ENCODE measurements around the gene MATCAP1. TPM values are rescaled to one million over a fixed set of nuclear protein-coding genes. Genes with fewer than 3 reads are reported as not detected.

MATCAP1 gene
- total and polyA plus RNA-seq, 2 of the 13 experiments (the other 11 are each of a cell fraction or from before 2014, with no cell fraction given), result 11.2 to 24.5 TPM

DNA sequence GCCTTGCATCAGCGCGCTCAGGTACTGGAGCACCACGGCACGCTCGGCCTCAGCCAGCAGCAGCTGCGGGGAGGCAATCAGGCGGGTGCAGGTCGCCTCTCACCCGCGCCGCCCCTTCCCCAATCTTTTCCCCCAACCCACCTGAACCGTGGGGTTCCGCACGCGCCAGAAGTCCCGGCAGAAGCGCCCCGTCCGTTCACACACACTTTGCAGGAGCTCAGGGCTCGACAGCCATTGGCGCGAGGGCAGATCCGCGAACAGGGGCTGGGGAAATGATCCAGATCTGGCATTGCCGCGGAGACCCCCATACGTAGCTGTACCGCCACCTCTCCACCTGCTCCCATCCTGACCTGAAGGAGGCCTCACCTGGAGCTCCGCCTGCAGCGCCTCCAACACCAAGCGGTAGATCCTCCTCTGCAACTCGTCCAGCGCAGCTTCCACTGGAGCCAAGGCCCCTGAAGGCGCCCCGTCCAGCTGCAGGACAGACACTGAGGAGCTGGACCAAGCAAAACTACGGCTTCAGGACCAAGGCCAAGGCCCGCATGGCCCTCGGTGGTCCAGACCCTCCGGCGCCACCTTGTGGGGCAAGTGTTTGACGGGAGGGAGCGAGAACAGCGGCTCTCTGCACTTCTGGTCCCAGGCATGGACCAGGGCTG is 1.4 kb upstream of the MATCAP1 start (continued):
- TF ChIP-seq, protein P1, sequence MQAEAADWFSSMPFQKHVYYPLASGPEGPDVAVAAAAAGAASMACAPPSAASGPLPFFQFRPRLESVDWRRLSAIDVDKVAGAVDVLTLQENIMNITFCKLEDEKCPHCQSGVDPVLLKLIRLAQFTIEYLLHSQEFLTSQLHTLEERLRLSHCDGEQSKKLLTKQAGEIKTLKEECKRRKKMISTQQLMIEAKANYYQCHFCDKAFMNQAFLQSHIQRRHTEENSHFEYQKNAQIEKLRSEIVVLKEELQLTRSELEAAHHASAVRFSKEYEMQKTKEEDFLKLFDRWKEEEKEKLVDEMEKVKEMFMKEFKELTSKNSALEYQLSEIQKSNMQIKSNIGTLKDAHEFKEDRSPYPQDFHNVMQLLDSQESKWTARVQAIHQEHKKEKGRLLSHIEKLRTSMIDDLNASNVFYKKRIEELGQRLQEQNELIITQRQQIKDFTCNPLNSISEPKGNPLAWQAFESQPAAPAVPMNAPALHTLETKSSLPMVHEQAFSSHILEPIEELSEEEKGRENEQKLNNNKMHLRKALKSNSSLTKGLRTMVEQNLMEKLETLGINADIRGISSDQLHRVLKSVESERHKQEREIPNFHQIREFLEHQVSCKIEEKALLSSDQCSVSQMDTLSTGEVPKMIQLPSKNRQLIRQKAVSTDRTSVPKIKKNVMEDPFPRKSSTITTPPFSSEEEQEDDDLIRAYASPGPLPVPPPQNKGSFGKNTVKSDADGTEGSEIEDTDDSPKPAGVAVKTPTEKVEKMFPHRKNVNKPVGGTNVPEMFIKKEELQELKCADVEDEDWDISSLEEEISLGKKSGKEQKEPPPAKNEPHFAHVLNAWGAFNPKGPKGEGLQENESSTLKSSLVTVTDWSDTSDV (CRISPR knock-in tag; IDR thresholded peaks at IDR 0.05), result no peak; the same call in 1 of the 2 replicates
- TF ChIP-seq, protein P2, sequence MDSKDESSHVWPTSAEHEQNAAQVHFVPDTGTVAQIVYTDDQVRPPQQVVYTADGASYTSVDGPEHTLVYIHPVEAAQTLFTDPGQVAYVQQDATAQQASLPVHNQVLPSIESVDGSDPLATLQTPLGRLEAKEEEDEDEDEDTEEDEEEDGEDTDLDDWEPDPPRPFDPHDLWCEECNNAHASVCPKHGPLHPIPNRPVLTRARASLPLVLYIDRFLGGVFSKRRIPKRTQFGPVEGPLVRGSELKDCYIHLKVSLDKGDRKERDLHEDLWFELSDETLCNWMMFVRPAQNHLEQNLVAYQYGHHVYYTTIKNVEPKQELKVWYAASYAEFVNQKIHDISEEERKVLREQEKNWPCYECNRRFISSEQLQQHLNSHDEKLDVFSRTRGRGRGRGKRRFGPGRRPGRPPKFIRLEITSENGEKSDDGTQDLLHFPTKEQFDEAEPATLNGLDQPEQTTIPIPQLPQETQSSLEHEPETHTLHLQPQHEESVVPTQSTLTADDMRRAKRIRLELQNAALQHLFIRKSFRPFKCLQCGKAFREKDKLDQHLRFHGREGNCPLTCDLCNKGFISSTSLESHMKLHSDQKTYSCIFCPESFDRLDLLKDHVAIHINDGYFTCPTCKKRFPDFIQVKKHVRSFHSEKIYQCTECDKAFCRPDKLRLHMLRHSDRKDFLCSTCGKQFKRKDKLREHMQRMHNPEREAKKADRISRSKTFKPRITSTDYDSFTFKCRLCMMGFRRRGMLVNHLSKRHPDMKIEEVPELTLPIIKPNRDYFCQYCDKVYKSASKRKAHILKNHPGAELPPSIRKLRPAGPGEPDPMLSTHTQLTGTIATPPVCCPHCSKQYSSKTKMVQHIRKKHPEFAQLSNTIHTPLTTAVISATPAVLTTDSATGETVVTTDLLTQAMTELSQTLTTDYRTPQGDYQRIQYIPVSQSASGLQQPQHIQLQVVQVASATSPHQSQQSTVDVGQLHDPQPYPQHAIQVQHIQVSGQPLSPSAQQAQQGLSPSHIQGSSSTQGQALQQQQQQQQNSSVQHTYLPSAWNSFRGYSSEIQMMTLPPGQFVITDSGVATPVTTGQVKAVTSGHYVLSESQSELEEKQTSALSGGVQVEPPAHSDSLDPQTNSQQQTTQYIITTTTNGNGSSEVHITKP (CRISPR knock-in tag; IDR thresholded peaks at IDR 0.05; ENCODE audit: low read depth), result peak; percentile 74
- TF ChIP-seq ZFP36L1 (CRISPR knock-in tag; IDR thresholded peaks at IDR 0.05) (no peak), CENPT (CRISPR knock-in tag; IDR thresholded peaks at IDR 0.05; ENCODE audit: low read depth) (no peak), ZNF616 (CRISPR knock-in tag; IDR thresholded peaks at IDR 0.05; ENCODE audit: low read depth) (peak; percentile 73; the same call in 1 of the 2 replicates), CHCHD3 (CRISPR knock-in tag; IDR thresholded peaks at IDR 0.05) (peak; percentile 95), ZNF282 (IDR thresholded peaks at IDR 0.05; ENCODE audit: partially characterized antibody) (no peak), ZNF788 (CRISPR knock-in tag; IDR thresholded peaks at IDR 0.05; ENCODE audit: borderline replicate concordance) (peak; percentile 95), ZNF891 (CRISPR knock-in tag; IDR thresholded peaks at IDR 0.05) (peak; percentile 94), TOE1 (CRISPR knock-in tag; IDR thresholded peaks at IDR 0.05) (0 out of 2 replicates have a peak, but pooled peaks have one; percentile 72), AHR (CRISPR knock-in tag; IDR thresholded peaks at IDR 0.05) (0 out of 2 replicates have a peak, but pooled peaks have one; percentile 91), ZSCAN30 (CRISPR knock-in tag; IDR thresholded peaks at IDR 0.05) (no peak), PHF20 (CRISPR knock-in tag; IDR thresholded peaks at IDR 0.05) (no peak; the same call in 1 of the 2 replicates), HNRNPH1 (optimal IDR thresholded peaks at IDR 0.05; ENCODE audit: low read depth, low read length) (no peak)
- TF ChIP-seq, protein P3, sequence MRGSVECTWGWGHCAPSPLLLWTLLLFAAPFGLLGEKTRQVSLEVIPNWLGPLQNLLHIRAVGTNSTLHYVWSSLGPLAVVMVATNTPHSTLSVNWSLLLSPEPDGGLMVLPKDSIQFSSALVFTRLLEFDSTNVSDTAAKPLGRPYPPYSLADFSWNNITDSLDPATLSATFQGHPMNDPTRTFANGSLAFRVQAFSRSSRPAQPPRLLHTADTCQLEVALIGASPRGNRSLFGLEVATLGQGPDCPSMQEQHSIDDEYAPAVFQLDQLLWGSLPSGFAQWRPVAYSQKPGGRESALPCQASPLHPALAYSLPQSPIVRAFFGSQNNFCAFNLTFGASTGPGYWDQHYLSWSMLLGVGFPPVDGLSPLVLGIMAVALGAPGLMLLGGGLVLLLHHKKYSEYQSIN (CRISPR knock-in tag; IDR thresholded peaks at IDR 0.05; ENCODE audit: borderline replicate concordance), result no peak
- TF ChIP-seq, protein P4, sequence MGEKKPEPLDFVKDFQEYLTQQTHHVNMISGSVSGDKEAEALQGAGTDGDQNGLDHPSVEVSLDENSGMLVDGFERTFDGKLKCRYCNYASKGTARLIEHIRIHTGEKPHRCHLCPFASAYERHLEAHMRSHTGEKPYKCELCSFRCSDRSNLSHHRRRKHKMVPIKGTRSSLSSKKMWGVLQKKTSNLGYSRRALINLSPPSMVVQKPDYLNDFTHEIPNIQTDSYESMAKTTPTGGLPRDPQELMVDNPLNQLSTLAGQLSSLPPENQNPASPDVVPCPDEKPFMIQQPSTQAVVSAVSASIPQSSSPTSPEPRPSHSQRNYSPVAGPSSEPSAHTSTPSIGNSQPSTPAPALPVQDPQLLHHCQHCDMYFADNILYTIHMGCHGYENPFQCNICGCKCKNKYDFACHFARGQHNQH (CRISPR knock-in tag; IDR thresholded peaks at IDR 0.05), result peak; percentile 96; the same call in 1 of the 2 replicates

Measured in HepG2 (cell line).